ENCODE results near the gene ANKRD66. TPM values are rescaled to one million over a fixed set of nuclear protein-coding genes. Genes with fewer than 3 reads are reported as not detected.

The ANKRD66 gene
- total RNA-seq (not detected), polyA plus RNA-seq (not detected)

GRCh38 chr6:46746696-46747095 is at the start of gene ANKRD66:
ANKRD66 (plus strand) TSS chr6:46746933; CDS start chr6:46751949, 5,016 bp downstream.
- H3K27me3 ChIP-seq (ENCODE audit: control insufficient read depth in 4 of 4, insufficient read depth in 4 of 4, low read length in 3 of 4) = no peaks in the 10 kb centered on the region
- no peaks in the 10 kb centered on the region for H3K36me3 ChIP-seq (ENCODE audit: control insufficient read depth in 4 of 4, insufficient read depth in 3 of 4, low read depth in 1 of 4, low read length in 3 of 4)
- DNase-seq (ENCODE audit: low spot score) = no peak
- no peak within 1 kb of the TSS for H3K9ac ChIP-seq (ENCODE audit: low read depth in 1 of 2, low read length in 2 of 2)
- H3K4me1 ChIP-seq (ENCODE audit: control insufficient read depth in 4 of 4, insufficient read depth in 4 of 4, low read length in 3 of 4) = no peaks in the 10 kb centered on the region
- no peak for TF ChIP-seq SP1 (IDR thresholded peaks at IDR 0.05)
- TF ChIP-seq GABPA (IDR thresholded peaks at IDR 0.05 in 1 of 2, conservative IDR thresholded peaks at IDR 0.05 in 1 of 2) = no peak
- TF ChIP-seq HNF4A (conservative IDR thresholded peaks at IDR 0.05) = no peak
- TF ChIP-seq FOXA2 (IDR thresholded peaks at IDR 0.05) = no peak
- TF ChIP-seq YY1 (IDR thresholded peaks at IDR 0.05) = no peak
- TF ChIP-seq EGR1 (IDR thresholded peaks at IDR 0.05; ENCODE audit: low read depth in 2 of 2) = no peak
- TF ChIP-seq ATF3 (IDR thresholded peaks at IDR 0.05) = no peak
- no peak for TF ChIP-seq FOXA1 (IDR thresholded peaks at IDR 0.05)
- TF ChIP-seq TAF1 (conservative IDR thresholded peaks at IDR 0.05) = no peak
- TF ChIP-seq MAX (IDR thresholded peaks at IDR 0.05) = no peak
- TF ChIP-seq REST (IDR thresholded peaks at IDR 0.05) = no peak
- TF ChIP-seq RAD21 (IDR thresholded peaks at IDR 0.05) = no peak
- 86% methylated on average over 1 of the region's 1 CpG for WGBS
- no peak within 1 kb of the TSS for H3K4me3 ChIP-seq (ENCODE audit: low read depth in 1 of 3, low read length in 3 of 3)
- no peaks in the 10 kb centered on the region for H3K9me3 ChIP-seq (ENCODE audit: control insufficient read depth in 4 of 4, low read length in 3 of 4)
- H3K27ac ChIP-seq (ENCODE audit: low read depth in 1 of 2, low read length in 2 of 2) = no peak within 1 kb of the TSS

GRCh38 chr6:46699970-46700369 is 46.8 kb upstream of the ANKRD66 start:
- no peaks in the 10 kb centered on the region for H3K27me3 ChIP-seq (ENCODE audit: control insufficient read depth in 4 of 4, insufficient read depth in 4 of 4, low read length in 3 of 4)
- no peak overlapping the region for H3K27ac ChIP-seq (ENCODE audit: low read depth in 1 of 2, low read length in 2 of 2)
- no peak overlapping the region for H3K9ac ChIP-seq (ENCODE audit: low read depth in 1 of 2, low read length in 2 of 2)
- TF ChIP-seq REST (IDR thresholded peaks at IDR 0.05) (no peak), MAX (IDR thresholded peaks at IDR 0.05) (no peak), FOXA1 (IDR thresholded peaks at IDR 0.05) (no peak), ZBTB33 (IDR thresholded peaks at IDR 0.05) (no peak), HNF4A (conservative IDR thresholded peaks at IDR 0.05) (no peak), GABPA (IDR thresholded peaks at IDR 0.05 in 1 of 2, conservative IDR thresholded peaks at IDR 0.05 in 1 of 2) (no peak), EGR1 (IDR thresholded peaks at IDR 0.05; ENCODE audit: low read depth in 2 of 2) (no peak), ATF3 (IDR thresholded peaks at IDR 0.05) (no peak), RAD21 (IDR thresholded peaks at IDR 0.05) (no peak), CTCF (IDR thresholded peaks at IDR 0.05; ENCODE audit: low read depth, low read length, missing input control) (no peak), RXRA (IDR thresholded peaks at IDR 0.05) (no peak), HNF4G (IDR thresholded peaks at IDR 0.05) (no peak), SP1 (IDR thresholded peaks at IDR 0.05) (no peak)
- WGBS = 88% methylated on average over 1 of the region's 1 CpG
- no peak overlapping the region for H3K4me3 ChIP-seq (ENCODE audit: low read depth in 1 of 3, low read length in 3 of 3)
- peaks cover 0 to 2% (median 0%) of the 10 kb centered on the region in 4 donors for H3K36me3 ChIP-seq (ENCODE audit: control insufficient read depth in 4 of 4, insufficient read depth in 3 of 4, low read depth in 1 of 4, low read length in 3 of 4)
- no peaks in the 10 kb centered on the region for H3K9me3 ChIP-seq (ENCODE audit: control insufficient read depth in 4 of 4, low read length in 3 of 4)
- no peaks in the 10 kb centered on the region for H3K4me1 ChIP-seq (ENCODE audit: control insufficient read depth in 4 of 4, insufficient read depth in 4 of 4, low read length in 3 of 4)
- DNase-seq (ENCODE audit: low spot score) = no peak
